Upper lobe of left lung (tissue), 6 donors: ENCODE results near the gene OPRM1. TPM values are rescaled to one million over a fixed set of nuclear protein-coding genes. Genes with fewer than 3 reads are reported as not detected.

Source experiments
- ATAC-seq, 2 donors: fragments of 200-7000 bp; cut with Tn5 transposase; one replicate each; pipeline ENCODE4 v1.9.1; 2022; ENCODE audit warnings: mild to moderate bottlenecking in 2 of 2, moderate library complexity in 2 of 2; ENCODE audit not compliant: low FRiP score in 2 of 2
- DNase-seq, 2 donors: peaks; one replicate each; pipeline ENCODE4 v3.0.0-alpha.2; 2019 to 2020
- H3K27ac ChIP-seq, 4 donors: fragments of 200-600 bp; sonication (generic); one replicate each; pipeline ENCODE4 v1.5.1; 2016 to 2019
- H3K27me3 ChIP-seq, 4 donors: fragments of 200-600 bp; sonication (generic); one replicate each; pipeline ENCODE4 v1.5.1; 2017 to 2019
- H3K36me3 ChIP-seq, 4 donors: fragments of 200-600 bp; sonication (generic); one replicate each; pipeline ENCODE4 v1.5.1; 2016 to 2019
- H3K4me1 ChIP-seq, 4 donors: fragments of 200-600 bp; sonication (generic); one replicate each; pipeline ENCODE4 v1.5.1; 2018 to 2019
- H3K4me3 ChIP-seq, 4 donors: fragments of 200-600 bp; sonication (generic); one replicate each; pipeline ENCODE4 v1.5.1; 2017 to 2019; ENCODE audit warnings: mild to moderate bottlenecking in 2 of 4, moderate library complexity in 1 of 4
- H3K9me3 ChIP-seq, 4 donors: fragments of 200-600 bp; sonication (generic); one replicate each; pipeline ENCODE4 v1.5.1; 2018 to 2019
- EP300 ChIP-seq, 4 donors: sonication (generic); formaldehyde crosslinking; IDR thresholded peaks; one replicate each; pipeline ENCODE4 v1.5.1; 2017; ENCODE audit warnings: antibody characterized with exemption in 4 of 4, control low read depth in 2 of 4
- POLR2A ChIP-seq, 4 donors: fragments of 450-650 bp; IDR thresholded peaks; one replicate each; pipeline ENCODE4 v1.5.1; 2016 to 2017; ENCODE audit warnings: antibody characterized with exemption in 4 of 4, mild to moderate bottlenecking in 2 of 4
- POLR2AphosphoS5 ChIP-seq, 2 donors: sonication (generic); formaldehyde crosslinking; IDR thresholded peaks; one replicate each; pipeline ENCODE4 v1.5.1; 2017; ENCODE audit warnings: antibody characterized with exemption in 2 of 2
- WGBS, 2 donors: methylation state at CpG; one replicate each; pipeline ENCODE4 v1.1.5; 2017 to 2018; 5-methylcytosine and 5-hydroxymethylcytosine counted together
- total RNA-seq, 6 donors: library from RNA; depleted of rRNA in 4 of 6; stranded (reverse); fragments of >200 nt in 4 of 6; gene quantifications; one replicate each; pipeline versions ENCODE4 v1.1.0 to v1.2.1, GENCODE V29; 2016 to 2021
- TF ChIP-seq, protein P1 (sequence below), 6 experiments: fragments of 450-650 bp in 4 of 6; fragments of 200-600 bp in 2 of 6; sonication (generic) in 2 of 6; IDR thresholded peaks; one replicate each; pipeline ENCODE4 v1.5.1; 2016 to 2019; ENCODE audit warnings: antibody characterized with exemption in 6 of 6
- donor health status: DM: no; HTN: no; CAD: no; lungs with moderate emphysema.
- donor health status: DM: no; HTN: yes; CAD: no; lungs with severe emphysema.

Gene OPRM1
- total RNA-seq, 6 donors from 2014 or later: not detected

DNA sequence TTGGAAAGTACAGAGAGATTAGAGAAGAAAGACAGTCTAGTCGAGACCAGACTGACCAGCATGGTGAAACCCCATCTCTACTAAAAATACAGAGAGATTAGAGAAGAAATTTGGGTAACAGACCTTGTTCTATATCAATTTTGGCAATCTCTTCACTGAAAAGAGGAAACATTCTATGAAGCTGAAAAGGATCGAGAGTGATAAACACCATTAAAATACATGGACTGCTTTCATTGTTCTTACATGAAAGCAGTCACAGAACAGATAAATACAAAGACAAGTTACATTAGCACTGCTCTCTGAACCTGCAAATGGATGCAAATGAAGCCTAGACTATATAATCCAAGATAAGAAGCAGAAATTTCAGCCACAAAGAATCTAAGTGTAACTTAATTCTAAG is 8.4 kb upstream of the OPRM1 start:
- 51 to 63% methylated on average over 2 of the region's 2 CpGs for WGBS, 2 donors

DNA sequence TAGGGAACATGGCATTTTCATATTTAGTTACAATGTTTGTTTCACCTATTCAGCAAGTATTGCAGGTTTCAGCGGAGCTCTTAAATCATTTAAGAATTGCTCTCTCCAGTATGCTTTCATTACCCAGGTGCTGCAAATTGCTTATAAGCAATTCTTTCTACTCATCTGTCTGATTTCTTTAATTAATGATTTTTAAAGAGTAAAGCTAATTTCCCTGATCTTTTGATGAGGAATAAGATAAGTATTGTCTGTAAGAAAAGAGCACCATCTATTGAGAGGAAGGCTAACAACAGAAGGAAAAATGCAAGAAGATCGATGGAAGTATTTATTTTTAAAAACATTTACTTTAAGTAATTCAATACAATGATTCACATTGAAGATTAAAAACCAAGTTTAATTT is 2.0 kb downstream of the OPRM1 start:
- no peak for DNase-seq
- ATAC-seq: no peak
- WGBS, 2 donors: 83 to 88% methylated on average over 2 of the region's 2 CpGs
- Histone ChIP-seq H3K27ac (no peak overlapping the region), H3K36me3 (no peaks in the 10 kb centered on the region), H3K4me3 (no peak overlapping the region), H3K9me3 (no peaks in the 10 kb centered on the region), H3K27me3 (peaks cover 0 to 7% (median 0%) of the 10 kb centered on the region in 4 donors), H3K4me1 (no peaks in the 10 kb centered on the region)
- TF ChIP-seq POLR2A (IDR thresholded peaks at IDR 0.05): no peak
- TF ChIP-seq POLR2AphosphoS5 (IDR thresholded peaks at IDR 0.05): no peak
- no peak for TF ChIP-seq EP300 (IDR thresholded peaks at IDR 0.05)
- TF ChIP-seq, protein P1, sequence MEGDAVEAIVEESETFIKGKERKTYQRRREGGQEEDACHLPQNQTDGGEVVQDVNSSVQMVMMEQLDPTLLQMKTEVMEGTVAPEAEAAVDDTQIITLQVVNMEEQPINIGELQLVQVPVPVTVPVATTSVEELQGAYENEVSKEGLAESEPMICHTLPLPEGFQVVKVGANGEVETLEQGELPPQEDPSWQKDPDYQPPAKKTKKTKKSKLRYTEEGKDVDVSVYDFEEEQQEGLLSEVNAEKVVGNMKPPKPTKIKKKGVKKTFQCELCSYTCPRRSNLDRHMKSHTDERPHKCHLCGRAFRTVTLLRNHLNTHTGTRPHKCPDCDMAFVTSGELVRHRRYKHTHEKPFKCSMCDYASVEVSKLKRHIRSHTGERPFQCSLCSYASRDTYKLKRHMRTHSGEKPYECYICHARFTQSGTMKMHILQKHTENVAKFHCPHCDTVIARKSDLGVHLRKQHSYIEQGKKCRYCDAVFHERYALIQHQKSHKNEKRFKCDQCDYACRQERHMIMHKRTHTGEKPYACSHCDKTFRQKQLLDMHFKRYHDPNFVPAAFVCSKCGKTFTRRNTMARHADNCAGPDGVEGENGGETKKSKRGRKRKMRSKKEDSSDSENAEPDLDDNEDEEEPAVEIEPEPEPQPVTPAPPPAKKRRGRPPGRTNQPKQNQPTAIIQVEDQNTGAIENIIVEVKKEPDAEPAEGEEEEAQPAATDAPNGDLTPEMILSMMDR (IDR thresholded peaks at IDR 0.05): no peak

More for the DNA sequence above, 8.4 kb upstream of the OPRM1 start:
- DNase-seq (no peak), ATAC-seq (no peak)
- no peaks in the 10 kb centered on the region for H3K9me3 ChIP-seq
- no peaks in the 10 kb centered on the region for H3K27me3 ChIP-seq
- no peak for TF ChIP-seq POLR2A (IDR thresholded peaks at IDR 0.05)
- TF ChIP-seq, protein P1 (IDR thresholded peaks at IDR 0.05): no peak
- TF ChIP-seq POLR2AphosphoS5 (IDR thresholded peaks at IDR 0.05): no peak
- no peak for TF ChIP-seq EP300 (IDR thresholded peaks at IDR 0.05)
- H3K4me3 ChIP-seq: no peak overlapping the region
- no peaks in the 10 kb centered on the region for H3K36me3 ChIP-seq
- no peak overlapping the region for H3K27ac ChIP-seq
- H3K4me1 ChIP-seq: no peaks in the 10 kb centered on the region

DNA sequence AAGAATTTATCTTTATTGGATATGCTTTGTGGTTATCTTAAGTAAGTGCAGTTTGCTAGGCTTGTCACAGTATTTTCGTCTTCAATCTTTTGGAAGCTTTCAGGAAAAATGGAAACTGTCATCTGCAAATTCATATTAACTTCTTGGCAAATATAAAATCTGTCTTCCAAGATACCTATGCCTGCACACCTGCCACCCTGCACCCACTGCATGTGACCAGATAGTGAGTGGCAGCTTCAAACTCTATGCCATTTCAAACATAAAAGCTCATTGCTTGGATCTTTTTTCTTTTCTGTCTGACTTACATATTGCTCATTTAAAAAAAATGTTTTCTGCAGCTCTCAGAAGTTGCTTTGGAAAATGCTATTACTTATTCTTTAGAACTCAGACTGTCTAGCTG is 14.1 kb downstream of the OPRM1 start:
- Histone ChIP-seq H3K36me3 (no peaks in the 10 kb centered on the region), H3K27me3 (no peaks in the 10 kb centered on the region), H3K4me1 (no peaks in the 10 kb centered on the region), H3K9me3 (no peaks in the 10 kb centered on the region), H3K27ac (no peak overlapping the region), H3K4me3 (no peak overlapping the region)
- 63 to 65% methylated on average over 1 of the region's 1 CpG for WGBS, 2 donors
- ATAC-seq: no peak
- DNase-seq: no peak
- TF ChIP-seq POLR2AphosphoS5 (IDR thresholded peaks at IDR 0.05) (no peak), POLR2A (IDR thresholded peaks at IDR 0.05) (no peak), EP300 (IDR thresholded peaks at IDR 0.05) (no peak)
- TF ChIP-seq, protein P1 (IDR thresholded peaks at IDR 0.05): no peak

DNA sequence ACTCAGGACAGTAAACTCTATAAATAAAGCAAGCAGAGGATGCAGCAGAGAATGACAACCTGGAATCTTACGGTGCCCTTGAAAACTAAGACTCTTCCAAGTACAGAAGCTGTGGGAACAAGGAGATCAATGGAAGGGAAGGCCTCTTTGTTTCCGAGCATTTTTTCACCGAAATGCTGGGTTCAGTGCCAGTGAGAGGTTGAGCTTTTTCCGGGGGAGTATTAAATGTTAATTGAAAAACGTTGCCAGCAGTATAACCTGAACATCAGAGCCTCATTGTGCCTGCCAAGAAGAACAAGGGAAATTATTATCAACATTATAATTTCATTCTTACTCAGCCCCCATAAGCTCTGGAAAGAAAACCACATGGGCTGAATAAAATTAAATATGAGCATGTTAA is 17.5 kb downstream of the OPRM1 start:
- H3K4me1 ChIP-seq: no peaks in the 10 kb centered on the region
- no peak for ATAC-seq
- no peaks in the 10 kb centered on the region for H3K27me3 ChIP-seq
- TF ChIP-seq POLR2AphosphoS5 (IDR thresholded peaks at IDR 0.05) (no peak), POLR2A (IDR thresholded peaks at IDR 0.05) (no peak), EP300 (IDR thresholded peaks at IDR 0.05) (no peak)
- TF ChIP-seq, protein P1 (IDR thresholded peaks at IDR 0.05): no peak
- DNase-seq: no peak
- no peaks in the 10 kb centered on the region for H3K9me3 ChIP-seq
- no peak overlapping the region for H3K4me3 ChIP-seq
- H3K27ac ChIP-seq: no peak overlapping the region
- H3K36me3 ChIP-seq: no peaks in the 10 kb centered on the region
- WGBS, 2 donors: 75 to 78% methylated on average over 5 of the region's 5 CpGs

DNA sequence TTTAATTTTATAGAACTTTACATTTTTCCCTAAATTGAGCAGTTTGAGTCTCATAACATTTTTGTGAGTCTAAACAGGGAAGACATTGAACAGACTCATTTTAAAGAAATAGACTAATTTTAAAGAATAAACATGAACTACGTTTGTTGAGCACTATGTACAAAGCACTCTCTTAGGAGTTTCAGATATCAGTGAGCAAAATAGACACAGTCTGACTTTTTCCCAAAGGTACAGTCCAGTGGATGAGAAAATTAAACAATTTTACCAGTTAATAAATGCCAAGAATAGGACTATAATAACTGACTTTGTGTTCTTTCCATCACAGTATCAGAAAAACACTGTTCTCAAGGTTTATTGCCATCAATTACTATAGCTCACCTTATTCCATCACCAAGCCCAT is 18.1 kb downstream of the OPRM1 start:
- Histone ChIP-seq H3K9me3 (no peaks in the 10 kb centered on the region), H3K4me1 (no peaks in the 10 kb centered on the region), H3K27me3 (no peaks in the 10 kb centered on the region), H3K4me3 (no peak overlapping the region), H3K36me3 (no peaks in the 10 kb centered on the region), H3K27ac (no peak overlapping the region)
- WGBS, 2 donors: 50 to 57% methylated on average over 1 of the region's 1 CpG
- ATAC-seq (no peak), DNase-seq (no peak)
- TF ChIP-seq, protein P1 (IDR thresholded peaks at IDR 0.05): no peak
- no peak for TF ChIP-seq POLR2A (IDR thresholded peaks at IDR 0.05)
- TF ChIP-seq POLR2AphosphoS5 (IDR thresholded peaks at IDR 0.05): no peak
- TF ChIP-seq EP300 (IDR thresholded peaks at IDR 0.05): no peak
